Nephron progenitor cell (in vitro differentiated cells): ENCODE data around the gene PLA2G6.
"Not testable (repeated sequence)": the region's sequence is repeated elsewhere in the genome, so short reads cannot be mapped to it uniquely, and the experiment has no call there.

Experiments
- DNase-seq: peaks from one replicate; pipeline ENCODE4 v3.0.0; 2021
- H3K27ac Mint-ChIP-seq: 2 replicates; pipeline ENCODE4 v1.8.0; 2021; ENCODE audit warnings: mild to moderate bottlenecking, moderate library complexity, mixed read lengths
- H3K27me3 Mint-ChIP-seq: 2 replicates; pipeline ENCODE4 v1.8.0; 2021; ENCODE audit warnings: mild to moderate bottlenecking, low read depth, mixed read lengths; ENCODE audit not compliant: poor library complexity
- H3K36me3 Mint-ChIP-seq: 2 replicates; pipeline ENCODE4 v1.8.0; 2021; ENCODE audit warnings: low read depth, mixed read lengths
- H3K4me1 Mint-ChIP-seq: 2 replicates; pipeline ENCODE4 v1.8.0; 2021; ENCODE audit warnings: mixed read lengths
- H3K4me3 Mint-ChIP-seq: 2 replicates; pipeline ENCODE4 v1.8.0; 2021; ENCODE audit warnings: mild to moderate bottlenecking, moderate library complexity, mixed read lengths
- H3K9me3 Mint-ChIP-seq: 2 replicates; pipeline ENCODE4 v1.8.0; 2021; ENCODE audit warnings: mild to moderate bottlenecking, moderate library complexity, mixed read lengths
- CTCF ChIP-seq: fragments of 200-600 bp; sonication (generic); IDR thresholded peaks from 2 replicates; pipeline ENCODE4 v1.5.0; 2021; ENCODE audit warnings: antibody characterized with exemption

PLA2G6 gene

GRCh38 chr22:38079804-38080203, 101.8 kb downstream of the PLA2G6 start:
- no peak for TF ChIP-seq CTCF
- no peak for DNase-seq
- Mint-ChIP-seq H3K4me3 (no peak overlapping the region), H3K27me3 (peaks cover 28% of the 10 kb centered on the region), H3K4me1 (peaks cover 28% of the 10 kb centered on the region), H3K9me3 (no peaks in the 10 kb centered on the region), H3K36me3 (no peaks in the 10 kb centered on the region), H3K27ac (no peak overlapping the region)

GRCh38 chr22:38079208-38079607, 102.4 kb downstream of the PLA2G6 start:
- not testable (repeated sequence) for H3K27ac Mint-ChIP-seq, H3K4me3 Mint-ChIP-seq, DNase-seq, H3K9me3 Mint-ChIP-seq, H3K36me3 Mint-ChIP-seq
- Mint-ChIP-seq H3K27me3 (peaks cover 28% of the 10 kb centered on the region), H3K4me1 (peaks cover 27% of the 10 kb centered on the region)

- Mint-ChIP-seq H3K4me1 (peaks cover 23% of the 10 kb centered on the region), H3K27me3 (peaks cover 24% of the 10 kb centered on the region), H3K36me3 (peaks cover 4% of the 10 kb centered on the region), H3K9me3 (no peaks in the 10 kb centered on the region), H3K4me3 (no peak overlapping the region), H3K27ac (no peak overlapping the region)
- TF ChIP-seq CTCF = no peak
- no peak for DNase-seq
Measured at GRCh38 chr22:38078046-38078840, 103.4 kb downstream of the PLA2G6 start.

GRCh38 chr22:38077595-38077994, 104.0 kb downstream of the PLA2G6 start:
- H3K27ac Mint-ChIP-seq = no peak overlapping the region
- H3K36me3 Mint-ChIP-seq = peaks cover 6% of the 10 kb centered on the region
- H3K27me3 Mint-ChIP-seq = peaks cover 19% of the 10 kb centered on the region
- TF ChIP-seq CTCF = no peak
- H3K4me1 Mint-ChIP-seq = peaks cover 21% of the 10 kb centered on the region
- no peak for DNase-seq
- no peaks in the 10 kb centered on the region for H3K9me3 Mint-ChIP-seq
- no peak overlapping the region for H3K4me3 Mint-ChIP-seq

- TF ChIP-seq CTCF = no peak
- Mint-ChIP-seq H3K9me3 (no peaks in the 10 kb centered on the region), H3K4me3 (no peak overlapping the region), H3K4me1 (peaks cover 21% of the 10 kb centered on the region), H3K27ac (peak overlapping the region; percentile 10), H3K36me3 (peaks cover 10% of the 10 kb centered on the region), H3K27me3 (peaks cover 19% of the 10 kb centered on the region)
- DNase-seq = no peak
Measured at GRCh38 chr22:38077096-38077495, 104.5 kb downstream of the PLA2G6 start.

GRCh38 chr22:38075961-38076360, 105.7 kb downstream of the PLA2G6 start:
- Mint-ChIP-seq H3K36me3 (peaks cover 10% of the 10 kb centered on the region), H3K9me3 (no peaks in the 10 kb centered on the region), H3K27me3 (peaks cover 19% of the 10 kb centered on the region), H3K4me3 (no peak overlapping the region), H3K4me1 (peaks cover 21% of the 10 kb centered on the region), H3K27ac (no peak overlapping the region)
- no peak for TF ChIP-seq CTCF
- no peak for DNase-seq
